Subcutaneous abdominal adipose tissue (tissue), 5 donors: ENCODE results near the gene CPED1.
"Not testable (repeated sequence)": the region's sequence is repeated elsewhere in the genome, so short reads cannot be mapped to it uniquely, and the experiment has no call there.

Experiments
- H3K27ac ChIP-seq: one replicate; pipeline ENCODE4 v1.7.0; 2013; ENCODE audit warnings: low read depth, mild to moderate bottlenecking, inconsistent platforms, low read length, moderate library complexity
- H3K27me3 ChIP-seq, 5 donors: one replicate each; pipeline ENCODE4 v1.7.0; 2013; ENCODE audit warnings: low read length in 5 of 5, inconsistent platforms in 1 of 5; ENCODE audit not compliant: control insufficient read depth in 5 of 5, insufficient read depth in 4 of 5
- H3K36me3 ChIP-seq, 5 donors: one replicate each; pipeline ENCODE4 v1.7.0; 2013; ENCODE audit warnings: low read length in 5 of 5; ENCODE audit not compliant: control insufficient read depth in 5 of 5, insufficient read depth in 5 of 5
- H3K4me1 ChIP-seq, 5 donors: one replicate each; pipeline ENCODE4 v1.7.0; 2013; ENCODE audit warnings: low read length in 5 of 5, mild to moderate bottlenecking in 3 of 5, moderate library complexity in 1 of 5; ENCODE audit not compliant: control insufficient read depth in 5 of 5, insufficient read depth in 5 of 5
- H3K4me3 ChIP-seq, 5 donors: one replicate each; pipeline ENCODE4 v1.7.0; 2013; ENCODE audit warnings: low read length in 5 of 5, low read depth in 1 of 5
- H3K9ac ChIP-seq, 5 donors: one replicate each; pipeline ENCODE4 v1.7.0; 2013; ENCODE audit warnings: low read length in 5 of 5, mild to moderate bottlenecking in 4 of 5, moderate library complexity in 3 of 5
- H3K9me3 ChIP-seq, 5 donors: one replicate each; pipeline ENCODE4 v1.7.0; 2013; ENCODE audit warnings: low read length in 5 of 5; ENCODE audit not compliant: control insufficient read depth in 5 of 5
- donor health status: healthy.
- donor health status: healthy.
- donor health status: healthy.
- donor health status: healthy.
- donor health status: healthy.

CPED1 gene

GRCh38 chr7:121313793-121314676, 325.5 kb downstream of the CPED1 start:
- peaks cover 0 to 15% (median 12%) of the 10 kb centered on the region in 5 donors for H3K4me1 ChIP-seq
- no peaks in the 10 kb centered on the region for H3K27me3 ChIP-seq
- H3K36me3 ChIP-seq = no peaks in the 10 kb centered on the region
- H3K27ac ChIP-seq = no peak overlapping the region
- no peak overlapping the region for H3K9ac ChIP-seq
- H3K4me3 ChIP-seq = peak overlapping the region in 3 of 5 donors; percentile 7 to 33 (median 13)
- H3K9me3 ChIP-seq = peaks cover 0 to 3% (median 2%) of the 10 kb centered on the region in 5 donors

- H3K27me3 ChIP-seq, H3K4me3 ChIP-seq, H3K36me3 ChIP-seq, H3K9me3 ChIP-seq, H3K9ac ChIP-seq, H3K27ac ChIP-seq: not testable (repeated sequence)
- peaks cover 0 to 15% (median 12%) of the 10 kb centered on the region in 5 donors for H3K4me1 ChIP-seq
These were observed 326.7 kb downstream of the CPED1 start for GRCh38 chr7:121315170-121315569.

DNA sequence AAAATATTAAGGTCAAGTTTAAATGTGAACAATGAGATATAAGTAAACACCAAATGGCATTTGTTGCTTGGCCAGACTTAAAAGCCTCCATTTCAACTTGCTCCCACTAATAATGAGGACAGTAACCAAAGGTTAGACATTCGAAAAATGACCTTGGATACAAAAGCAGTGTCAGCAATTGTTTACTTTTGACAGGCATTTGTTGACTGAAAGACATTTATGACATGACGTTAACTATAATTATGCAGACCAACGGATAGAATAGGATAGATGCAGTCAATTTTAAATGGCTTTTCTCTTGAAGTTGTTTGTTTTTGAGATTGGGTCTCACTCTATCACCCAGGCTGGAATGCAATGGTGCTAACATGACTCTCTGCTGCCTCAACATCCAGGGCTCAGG, 333.9 kb downstream of the CPED1 start:
- no peak overlapping the region for H3K4me3 ChIP-seq
- H3K9ac ChIP-seq = no peak overlapping the region
- no peaks in the 10 kb centered on the region for H3K27me3 ChIP-seq

DNA sequence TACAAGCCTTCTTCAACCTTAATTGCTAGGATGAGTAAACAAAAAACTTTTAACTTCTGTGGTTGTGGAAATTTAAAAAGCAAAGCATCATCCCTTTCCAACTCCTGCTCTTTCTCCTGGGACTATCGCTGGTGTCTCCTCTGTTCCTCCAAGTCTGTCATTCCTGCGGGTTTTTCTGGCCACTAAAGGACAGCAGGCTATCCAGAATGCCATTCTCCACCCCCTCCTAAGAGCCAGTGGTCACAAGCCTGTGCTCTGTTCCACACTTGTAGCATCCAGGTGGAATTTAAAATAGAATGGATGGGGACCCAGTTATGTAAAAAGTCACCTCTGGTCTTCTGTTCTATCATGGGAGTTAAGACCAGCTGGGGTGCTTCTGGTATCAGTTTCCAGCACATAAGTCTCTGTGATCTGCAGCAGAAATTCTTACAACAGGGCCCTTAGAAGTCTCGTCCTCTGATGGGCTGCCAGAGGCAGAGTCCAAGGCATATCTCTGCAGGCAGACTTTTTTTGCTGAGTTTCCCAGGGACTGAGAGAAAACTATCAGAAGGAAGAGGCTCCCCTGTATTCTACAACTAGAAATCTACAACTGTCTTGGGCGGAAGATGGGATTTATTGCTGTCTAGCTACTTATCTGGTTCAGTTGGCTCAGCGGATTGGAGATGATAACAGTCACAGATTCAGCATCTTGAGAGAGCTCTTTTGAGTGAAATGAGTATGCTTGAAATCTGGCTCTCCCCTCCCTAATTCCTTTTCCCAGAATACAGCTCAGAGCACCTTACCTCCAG, 335.2 kb downstream of the CPED1 start:
- H3K9me3 ChIP-seq = no peaks in the 10 kb centered on the region
- no peak overlapping the region for H3K27ac ChIP-seq
- H3K36me3 ChIP-seq = no peaks in the 10 kb centered on the region
- peaks cover 0 to 8% (median 6%) of the 10 kb centered on the region in 5 donors for H3K27me3 ChIP-seq
- no peak overlapping the region for H3K9ac ChIP-seq
- no peak overlapping the region for H3K4me3 ChIP-seq
- peaks cover 0 to 6% (median under 1%) of the 10 kb centered on the region in 5 donors for H3K4me1 ChIP-seq

More for the DNA sequence above, 333.9 kb downstream of the CPED1 start:
- peaks cover 0 to 6% (median 0%) of the 10 kb centered on the region in 5 donors for H3K4me1 ChIP-seq
- H3K36me3 ChIP-seq = no peaks in the 10 kb centered on the region
- H3K27ac ChIP-seq = no peak overlapping the region
- H3K9me3 ChIP-seq = no peaks in the 10 kb centered on the region

DNA sequence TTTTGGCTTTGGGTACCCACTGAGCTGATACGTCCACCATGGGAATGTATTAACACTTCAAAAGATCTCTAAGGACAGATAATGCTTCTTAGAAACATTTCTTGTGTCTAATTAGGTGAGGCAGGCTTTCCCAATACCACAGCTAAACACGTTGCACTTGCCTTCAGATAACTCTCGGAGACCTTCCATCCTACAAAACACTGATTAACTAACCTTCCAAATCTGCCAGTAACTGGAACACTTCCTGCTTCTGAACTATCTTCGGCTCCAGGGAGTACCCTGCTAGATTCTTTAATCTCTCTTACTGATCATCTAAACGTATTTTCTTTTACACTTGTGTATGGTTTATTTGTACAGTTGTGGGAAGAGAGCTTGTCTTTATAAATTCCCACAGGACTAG, 339.2 kb downstream of the CPED1 start:
- Histone ChIP-seq H3K27ac (no peak overlapping the region), H3K4me3 (no peak overlapping the region), H3K9me3 (no peaks in the 10 kb centered on the region), H3K27me3 (peaks cover 21 to 41% (median 36%) of the 10 kb centered on the region in 5 donors), H3K9ac (no peak overlapping the region), H3K4me1 (peaks cover 0 to 26% (median 20%) of the 10 kb centered on the region in 5 donors), H3K36me3 (no peaks in the 10 kb centered on the region)

GRCh38 chr7:121328508-121329190, 340.1 kb downstream of the CPED1 start, which contains the start of gene WNT16:
Gene WNT16 (plus strand): TSS chr7:121329000. CDS start chr7:121329293, 293 bp downstream.
- Histone ChIP-seq H3K9me3 (no peaks in the 10 kb centered on the region), H3K4me3 (peak within 1 kb of the TSS; percentile 35 to 68 (median 42)), H3K9ac (no peak within 1 kb of the TSS), H3K36me3 (no peaks in the 10 kb centered on the region), H3K27me3 (peaks cover 21 to 41% (median 36%) of the 10 kb centered on the region in 5 donors), H3K27ac (no peak within 1 kb of the TSS), H3K4me1 (peaks cover 0 to 23% (median 20%) of the 10 kb centered on the region in 5 donors)

DNA sequence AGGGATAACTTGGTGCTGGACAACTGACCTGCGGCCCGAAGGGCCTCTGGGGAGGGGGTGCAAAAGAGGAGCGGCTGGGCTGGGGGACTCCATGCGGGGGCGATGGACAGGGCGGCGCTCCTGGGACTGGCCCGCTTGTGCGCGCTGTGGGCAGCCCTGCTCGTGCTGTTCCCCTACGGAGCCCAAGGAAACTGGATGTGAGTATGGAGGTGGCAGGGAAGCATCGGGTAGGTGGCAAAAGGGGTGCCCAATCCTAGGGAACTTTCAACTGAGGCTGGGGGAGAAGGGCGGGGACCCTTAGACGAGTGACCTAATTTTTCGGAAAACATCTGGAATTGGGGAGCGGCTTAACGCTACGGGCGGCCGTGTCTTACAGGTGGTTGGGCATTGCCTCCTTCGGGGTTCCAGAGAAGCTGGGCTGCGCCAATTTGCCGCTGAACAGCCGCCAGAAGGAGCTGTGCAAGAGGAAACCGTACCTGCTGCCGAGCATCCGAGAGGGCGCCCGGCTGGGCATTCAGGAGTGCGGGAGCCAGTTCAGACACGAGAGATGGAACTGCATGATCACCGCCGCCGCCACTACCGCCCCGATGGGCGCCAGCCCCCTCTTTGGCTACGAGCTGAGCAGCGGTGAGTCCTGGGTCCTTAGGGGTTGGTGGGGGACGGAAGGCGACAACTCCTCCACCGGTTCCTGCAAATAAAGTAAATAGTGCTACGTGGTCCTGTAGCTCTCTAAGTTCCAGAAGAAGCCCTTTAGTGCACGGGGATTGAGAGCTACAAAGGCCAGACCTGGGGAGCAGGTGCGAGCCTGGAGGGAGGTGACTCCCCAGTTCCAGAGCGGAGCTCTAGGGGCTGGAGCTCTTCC, 340.9 kb downstream of the CPED1 start:
- Histone ChIP-seq H3K4me1 (peaks cover 0 to 21% (median 20%) of the 10 kb centered on the region in 5 donors), H3K36me3 (no peaks in the 10 kb centered on the region), H3K27ac (no peak overlapping the region), H3K27me3 (peaks cover 23 to 41% (median 40%) of the 10 kb centered on the region in 5 donors), H3K4me3 (peak overlapping the region; percentile 35 to 68 (median 42)), H3K9ac (no peak overlapping the region), H3K9me3 (no peaks in the 10 kb centered on the region)

DNA sequence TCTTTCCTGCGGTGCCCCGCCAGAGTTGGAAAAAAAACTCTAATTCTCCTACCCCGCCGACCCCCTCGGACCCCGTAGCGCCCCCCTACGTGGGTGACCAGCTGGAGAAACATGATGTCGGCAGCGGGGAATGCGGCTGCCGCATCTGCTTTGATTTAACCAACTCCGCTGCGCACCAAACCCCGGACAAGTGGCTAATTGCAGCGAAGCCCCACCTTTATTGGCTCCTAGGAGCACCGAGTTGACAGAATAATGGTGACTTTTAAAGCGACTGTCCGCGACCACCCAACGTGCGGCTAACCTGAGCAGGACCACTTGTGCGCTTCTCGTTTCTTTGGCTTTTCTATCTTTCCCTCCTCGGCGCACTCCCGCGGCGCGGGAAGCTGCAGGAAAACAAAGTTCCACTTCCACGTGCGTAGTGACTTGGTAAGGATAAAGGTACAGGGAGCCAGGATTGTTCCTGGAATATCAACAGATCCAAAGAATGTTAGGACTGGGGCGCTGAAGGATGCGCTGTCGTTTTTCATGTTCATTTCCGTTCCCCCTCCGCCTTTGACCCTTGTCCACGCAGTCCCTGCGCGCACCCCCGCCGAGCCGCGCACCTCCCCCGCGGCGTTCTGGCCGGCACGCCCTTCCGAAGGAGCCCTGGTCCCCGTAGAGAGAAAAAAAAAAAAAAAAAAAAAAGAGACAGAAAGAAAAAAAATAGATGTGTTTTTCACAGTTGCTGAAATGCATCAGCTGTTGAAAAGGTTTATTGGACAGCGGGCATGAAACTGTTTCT, 341.7 kb downstream of the CPED1 start:
- no peaks in the 10 kb centered on the region for H3K36me3 ChIP-seq
- H3K9me3 ChIP-seq = no peaks in the 10 kb centered on the region
- H3K4me3 ChIP-seq = peak overlapping the region; percentile 39 to 76 (median 57)
- no peak overlapping the region for H3K9ac ChIP-seq
- H3K27ac ChIP-seq = no peak overlapping the region
- peaks cover 27 to 47% (median 44%) of the 10 kb centered on the region in 5 donors for H3K27me3 ChIP-seq
- H3K4me1 ChIP-seq = peaks cover 0 to 21% (median 20%) of the 10 kb centered on the region in 5 donors
